Embryonic facial prominence (tissue), 1 donor: ENCODE measurements around the gene CMBL.
"Not testable (repeated sequence)": the region's sequence is repeated elsewhere in the genome, so short reads cannot be mapped to it uniquely, and the experiment has no call there.

ENCODE experiments used
- DNase-seq: peaks from one replicate; pipeline ENCODE4 v3.0.0-alpha.2; 2016; ENCODE audit errors: extremely low spot score

Gene CMBL

DNA sequence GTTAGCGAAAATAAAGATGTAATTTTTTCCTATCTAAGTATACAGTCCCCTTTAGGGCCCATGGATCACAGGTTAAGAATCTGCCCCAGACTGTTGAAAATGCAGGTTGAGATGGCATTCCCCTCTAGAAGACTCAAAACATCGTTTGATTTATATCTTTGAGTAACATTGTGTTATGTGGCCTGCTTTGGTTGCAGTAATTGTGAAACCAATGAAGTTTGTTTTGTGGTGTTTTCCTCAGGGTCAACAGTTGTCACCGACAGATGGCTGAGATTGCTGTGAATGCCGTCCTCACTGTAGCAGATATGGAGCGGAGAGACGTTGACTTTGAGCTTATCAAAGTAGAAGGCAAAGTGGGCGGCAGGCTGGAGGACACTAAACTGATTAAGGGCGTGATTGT is 49.8 kb downstream of the CMBL start:
- no peak for DNase-seq

DNA sequence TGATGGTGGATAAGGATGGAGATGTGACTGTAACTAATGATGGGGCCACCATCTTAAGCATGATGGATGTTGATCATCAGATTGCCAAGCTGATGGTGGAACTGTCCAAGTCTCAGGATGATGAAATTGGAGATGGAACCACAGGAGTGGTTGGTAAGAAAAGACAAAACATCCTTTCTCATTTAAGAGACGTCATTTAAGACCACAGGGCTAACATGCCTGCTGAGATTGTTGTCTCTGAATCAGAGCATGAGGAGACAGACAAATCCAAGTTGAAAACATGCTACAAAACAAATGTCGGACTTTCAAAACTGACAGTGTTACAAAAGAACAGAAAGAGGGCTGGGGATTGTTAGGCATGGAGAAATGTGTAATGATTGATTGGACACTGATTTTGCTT is 53.0 kb downstream of the CMBL start:
- DNase-seq: no peak

DNA sequence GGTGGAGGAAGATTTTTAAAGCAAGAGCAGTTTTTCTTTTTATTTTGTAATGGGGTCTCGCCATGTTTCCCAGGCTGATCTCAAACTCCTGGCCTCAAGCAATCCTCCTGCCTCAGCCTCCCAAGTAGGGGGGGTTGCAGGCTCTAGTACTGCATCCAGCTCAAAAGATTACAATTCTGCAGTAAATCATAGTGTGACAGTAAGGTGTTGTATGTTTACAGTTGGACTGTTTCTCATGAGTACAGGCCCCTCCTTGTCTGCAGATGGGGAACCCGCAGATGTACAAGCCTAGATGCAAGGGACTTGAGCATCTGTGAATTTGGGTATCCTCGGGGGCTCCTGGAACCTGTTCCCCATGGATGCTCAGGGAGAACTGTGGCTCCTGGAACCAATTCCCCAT is 54.3 kb downstream of the CMBL start:
- DNase-seq: no peak

DNA sequence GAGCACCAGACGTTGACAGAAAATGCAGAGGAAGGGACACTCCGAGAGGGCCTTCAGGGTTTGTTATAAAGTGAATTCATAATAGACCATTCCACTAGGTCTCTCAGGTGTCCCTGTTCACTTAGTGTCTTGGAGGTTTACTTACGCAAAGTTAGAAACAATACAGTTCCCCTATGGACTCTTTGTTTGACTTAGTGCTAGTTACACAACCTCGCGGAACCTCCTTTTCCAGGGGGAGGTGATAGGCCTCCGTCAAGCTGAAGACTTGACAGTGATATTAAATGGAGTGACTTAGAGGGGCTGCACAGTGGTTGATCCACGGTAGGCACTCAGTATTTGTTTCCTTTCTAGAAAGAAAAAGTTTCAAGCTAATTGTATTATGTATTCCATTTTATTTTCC is 56.3 kb downstream of the CMBL start:
- DNase-seq: no peak

- no peak for DNase-seq
These were observed 56.9 kb downstream of the CMBL start for GRCh38 chr5:10250806-10251276.

DNA sequence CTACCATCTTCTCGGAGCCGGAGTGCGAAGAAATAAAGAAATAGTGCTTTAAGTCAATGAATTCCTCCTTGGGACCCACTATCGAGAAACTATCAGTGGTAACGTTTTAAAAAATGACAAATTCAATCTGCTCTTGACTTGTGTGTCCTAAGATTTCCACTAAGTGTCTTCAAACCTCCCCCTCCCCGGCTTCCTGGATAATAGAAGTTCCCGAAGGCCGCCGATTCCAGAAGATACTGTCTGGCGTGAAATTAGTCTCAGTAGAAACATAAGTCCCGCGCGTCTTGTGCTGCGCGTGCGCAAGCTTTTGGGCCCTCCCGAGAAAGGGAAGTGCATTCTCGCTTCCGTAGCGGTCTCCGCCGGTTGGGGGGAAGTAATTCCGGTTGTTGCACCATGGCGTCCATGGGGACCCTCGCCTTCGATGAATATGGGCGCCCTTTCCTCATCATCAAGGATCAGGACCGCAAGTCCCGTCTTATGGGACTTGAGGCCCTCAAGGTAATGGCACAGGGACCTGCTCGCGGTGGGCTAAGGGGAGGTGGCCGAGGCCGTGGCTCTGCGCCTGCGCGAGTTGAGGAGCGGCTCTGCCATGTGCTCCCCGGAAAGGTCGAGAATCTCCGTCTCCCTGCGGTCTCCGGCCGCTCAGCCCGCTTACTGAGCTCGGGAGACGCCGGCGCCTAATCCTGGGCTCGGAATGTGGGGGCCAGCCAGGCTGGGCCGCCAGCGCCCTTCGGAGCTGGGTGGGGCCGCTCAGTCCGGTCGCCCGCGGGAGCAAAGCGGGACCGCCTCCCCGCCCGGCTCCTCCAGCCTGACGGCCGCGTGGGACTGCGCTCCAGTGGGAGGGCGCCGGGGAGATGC is 57.5 kb downstream of the CMBL start, which contains the start of gene CCT5:
CCT5 (plus strand) TSS at position 333 of the 858 bp plus-strand sequence; CDS start at position 394, 61 bp downstream.
- peak; percentile 98 for DNase-seq

- no peak for DNase-seq
These were observed 59.1 kb downstream of the CMBL start for GRCh38 chr5:10248378-10249260.

GRCh38 chr5:10247217-10247616 is 60.5 kb downstream of the CMBL start:
- not testable (repeated sequence) for DNase-seq

- DNase-seq: no peak
These were observed 60.9 kb downstream of the CMBL start for GRCh38 chr5:10246761-10247160.

DNA sequence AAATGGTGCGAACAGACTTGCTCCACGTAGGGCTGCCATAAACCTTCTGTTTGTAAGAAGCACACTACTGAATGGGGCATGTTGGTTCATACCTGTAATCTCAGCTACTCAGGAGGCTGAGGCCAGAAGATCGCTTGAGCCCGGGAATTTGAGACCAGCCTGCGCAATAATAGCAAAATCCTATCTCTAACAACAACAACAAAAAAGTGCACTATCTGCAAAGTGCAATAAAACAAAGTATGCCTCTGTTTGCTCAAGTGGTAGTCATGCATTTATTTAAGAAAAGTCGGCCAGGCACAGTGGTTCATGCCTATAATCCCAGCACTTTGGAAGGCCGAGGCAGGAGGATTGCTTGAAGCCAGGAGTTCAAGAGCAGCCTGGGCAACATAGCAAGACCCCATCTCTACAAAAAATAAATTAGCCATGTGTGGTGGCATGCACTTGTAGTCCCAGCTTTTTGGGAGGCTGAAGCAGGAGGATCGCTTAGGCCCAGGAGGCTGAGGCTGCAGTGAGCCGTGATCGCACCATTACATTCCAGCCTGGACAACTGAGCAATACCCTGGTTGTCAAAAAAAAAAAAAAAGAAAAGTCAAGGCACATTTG is 63.3 kb downstream of the CMBL start:
- DNase-seq: no peak

DNA sequence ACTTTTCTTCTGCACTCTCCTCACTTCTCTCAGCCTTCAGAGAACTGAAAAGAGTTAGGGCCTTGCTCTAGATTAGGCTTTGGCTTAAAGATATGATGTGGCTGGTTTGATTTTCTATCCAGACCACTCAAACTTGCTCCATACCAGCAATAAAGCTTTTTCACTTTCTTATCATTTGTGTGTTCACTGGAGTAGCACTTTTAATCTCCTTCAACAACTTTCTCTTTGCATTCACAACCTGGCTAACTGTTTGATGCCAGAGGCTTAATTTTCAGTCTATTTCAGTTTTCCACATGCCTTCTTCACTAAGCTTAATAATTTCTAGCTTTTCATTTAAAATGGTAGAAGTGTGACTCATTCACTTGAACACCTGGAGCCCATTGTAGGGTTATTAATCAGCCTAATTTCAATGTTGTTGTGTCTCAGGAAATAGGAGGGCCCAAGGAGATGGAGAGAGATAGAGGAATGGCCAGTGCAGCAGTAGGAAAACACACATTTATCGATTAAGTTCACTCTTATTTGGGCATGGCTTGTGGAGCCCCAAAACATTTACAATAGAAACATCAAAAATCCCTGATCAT is 64.0 kb downstream of the CMBL start:
- no peak for DNase-seq

DNA sequence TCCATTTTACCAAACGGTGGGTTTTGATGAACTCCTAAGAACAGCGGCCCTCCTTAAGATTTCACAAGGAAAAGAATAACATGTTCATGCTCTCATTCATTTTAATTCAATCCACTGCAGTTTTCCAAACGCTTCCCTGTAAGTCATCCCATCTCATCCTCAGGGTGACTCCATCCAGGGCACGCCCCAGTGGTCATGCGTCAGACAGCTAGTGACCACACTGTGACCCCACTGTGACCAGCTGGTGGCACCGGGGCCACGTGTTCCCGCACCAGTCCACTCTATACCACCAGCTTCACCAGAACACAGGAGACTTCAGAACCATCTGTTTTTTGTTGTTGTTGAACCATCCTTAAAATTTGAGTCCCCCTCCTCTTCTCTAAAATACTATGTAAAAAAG is 72.4 kb downstream of the CMBL start:
- DNase-seq: no peak

- no peak for DNase-seq
These were observed 74.2 kb downstream of the CMBL start for GRCh38 chr5:10233505-10233904.

GRCh38 chr5:10233011-10233410 is 74.7 kb downstream of the CMBL start:
- no peak for DNase-seq

DNA sequence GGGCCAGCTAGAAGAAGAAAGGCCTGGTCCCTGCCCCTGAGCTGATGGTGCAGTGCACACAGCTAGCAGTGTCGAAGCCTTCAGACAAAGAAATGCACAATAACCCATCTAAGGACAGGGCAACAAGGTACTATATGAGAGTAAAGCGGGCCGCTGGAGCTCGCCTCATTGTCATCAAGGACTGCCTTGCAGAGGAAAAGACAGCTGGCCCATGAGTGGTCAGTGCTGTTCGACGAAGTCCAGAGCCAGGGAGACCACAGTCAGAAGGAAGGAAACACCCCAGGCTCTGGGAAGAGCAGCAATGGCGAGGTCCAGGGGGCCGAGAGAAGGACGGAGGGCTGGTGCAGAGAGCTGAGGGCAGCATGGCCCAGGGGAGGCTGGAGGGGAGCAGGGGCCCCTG is 75.3 kb downstream of the CMBL start:
- DNase-seq: no peak

DNA sequence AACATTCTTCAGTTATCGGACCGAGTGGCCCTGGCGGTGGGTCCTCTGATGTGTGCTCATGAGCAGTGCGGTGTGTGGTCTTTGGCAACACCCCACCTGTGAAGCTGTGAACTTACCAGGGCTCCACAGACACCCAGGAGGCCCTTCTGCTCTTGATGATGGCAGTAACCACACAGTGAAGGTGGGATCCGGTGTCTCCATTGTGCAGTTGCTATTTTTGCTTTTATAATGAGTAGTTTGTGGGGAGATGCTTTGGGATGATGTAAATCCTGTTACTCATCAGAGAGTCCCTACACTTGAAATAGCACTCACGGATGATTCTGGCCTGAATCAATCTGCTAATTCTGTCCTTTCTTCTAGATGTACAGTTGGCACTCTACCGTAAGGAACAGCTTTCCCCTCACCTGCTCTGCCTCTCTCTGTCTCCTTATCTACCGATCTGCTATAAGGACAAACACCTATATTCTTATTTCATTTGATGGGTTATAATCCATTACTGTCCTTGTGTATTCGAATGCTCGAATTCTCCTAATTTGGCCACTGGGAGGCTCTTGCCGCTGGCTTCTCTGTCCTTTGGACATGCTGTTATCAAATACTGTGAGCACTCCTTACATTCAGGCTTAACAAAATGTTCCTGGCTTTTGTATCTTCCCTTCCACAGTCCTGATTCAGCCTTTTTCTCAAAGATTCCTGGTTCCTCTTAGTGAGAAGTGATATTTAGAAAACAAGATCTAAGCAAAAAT is 78.2 kb downstream of the CMBL start:
- DNase-seq: no peak

DNA sequence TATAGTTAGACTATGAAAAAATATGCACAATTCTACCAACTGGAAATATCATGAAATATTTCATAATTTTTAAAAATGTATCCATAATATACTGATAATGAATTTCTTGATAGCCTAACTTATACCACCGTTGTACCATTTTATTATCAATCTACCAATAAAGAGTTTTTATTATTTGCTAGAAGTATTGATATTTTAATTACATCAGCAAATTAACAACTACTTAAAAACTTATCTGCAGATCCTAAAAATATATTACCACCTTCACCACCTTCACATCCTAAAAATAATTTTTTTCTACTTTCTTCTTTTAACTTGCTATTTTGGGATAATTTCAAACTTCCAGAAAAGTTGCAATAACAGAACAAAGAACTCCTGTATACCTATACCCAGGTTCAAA is 79.4 kb downstream of the CMBL start:
- no peak for DNase-seq
